OCI-LY7 (cell line): ENCODE measurements around the gene COX7A2L.

Source experiments
- CTCF ChIP-seq: fragments of 200-600 bp; sonication (generic); conservative IDR thresholded peaks from 2 replicates; pipeline ENCODE4 v1.5.1; 2014; ENCODE audit warnings: mild to moderate bottlenecking, antibody characterized with exemption, low read length, moderate library complexity, mixed read lengths
- EZH2phosphoT487 ChIP-seq: fragments of 200-600 bp; sonication (generic); IDR thresholded peaks from 2 replicates; pipeline ENCODE4 v1.6.1; 2018; ENCODE audit warnings: low read depth, borderline replicate concordance, mild to moderate bottlenecking, mixed run types, antibody characterized with exemption, low read length, moderate library complexity, mixed read lengths

DNA sequence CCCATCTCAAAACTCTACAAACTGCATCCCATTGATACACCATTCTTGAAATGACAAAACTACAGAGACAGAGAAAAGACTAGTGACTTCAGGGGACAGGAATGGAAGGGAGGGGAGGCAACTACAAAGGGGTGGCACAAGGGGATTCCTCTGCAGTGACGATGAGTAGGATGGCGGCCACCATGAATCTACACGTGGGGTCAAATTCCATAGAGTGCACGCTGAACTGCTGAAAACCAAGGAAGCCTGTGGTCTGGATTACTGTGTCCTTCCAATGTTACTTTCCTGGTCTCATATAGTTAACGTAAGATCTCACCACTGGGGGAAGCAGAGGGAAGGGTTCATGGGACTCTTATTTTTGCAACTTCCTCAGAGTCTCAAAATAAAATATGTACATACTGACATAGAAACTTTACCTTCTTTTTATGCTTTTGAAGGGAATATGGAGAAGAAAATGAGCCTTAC lies 23.6 kb downstream of the COX7A2L start:
- TF ChIP-seq CTCF (0 out of 2 replicates have a peak, but pooled peaks have one; percentile 31), EZH2phosphoT487 (no peak)
